Caki2 (cell line): ENCODE results near the gene TPRN. TPM values are rescaled to one million over a fixed set of nuclear protein-coding genes. Genes with fewer than 3 reads are reported as not detected.

Experiments
- DNase-seq: peaks from one replicate; pipeline ENCODE4 v3.0.0-alpha.2; 2015; ENCODE audit warnings: low read depth
- in situ Hi-C: cut with HindIII; loops from 2 replicates; pipeline ENCODE4 v1.10.0; 2016; ENCODE audit warnings: low sequenced_read_pairs, low pct_unique_long_range_greater_than_20kb, mixed read lengths
- total RNA-seq: library from RNA; depleted of rRNA; stranded (reverse); fragments of >200 nt; shearing (Covaris generic); gene quantifications from 2 replicates; pipeline ENCODE4 v1.2.3, GENCODE V29; 2014; ENCODE audit warnings: low replicate concordance

Gene TPRN
- total RNA-seq, 1 experiment from 2014 or later = 15.2 TPM

DNA sequence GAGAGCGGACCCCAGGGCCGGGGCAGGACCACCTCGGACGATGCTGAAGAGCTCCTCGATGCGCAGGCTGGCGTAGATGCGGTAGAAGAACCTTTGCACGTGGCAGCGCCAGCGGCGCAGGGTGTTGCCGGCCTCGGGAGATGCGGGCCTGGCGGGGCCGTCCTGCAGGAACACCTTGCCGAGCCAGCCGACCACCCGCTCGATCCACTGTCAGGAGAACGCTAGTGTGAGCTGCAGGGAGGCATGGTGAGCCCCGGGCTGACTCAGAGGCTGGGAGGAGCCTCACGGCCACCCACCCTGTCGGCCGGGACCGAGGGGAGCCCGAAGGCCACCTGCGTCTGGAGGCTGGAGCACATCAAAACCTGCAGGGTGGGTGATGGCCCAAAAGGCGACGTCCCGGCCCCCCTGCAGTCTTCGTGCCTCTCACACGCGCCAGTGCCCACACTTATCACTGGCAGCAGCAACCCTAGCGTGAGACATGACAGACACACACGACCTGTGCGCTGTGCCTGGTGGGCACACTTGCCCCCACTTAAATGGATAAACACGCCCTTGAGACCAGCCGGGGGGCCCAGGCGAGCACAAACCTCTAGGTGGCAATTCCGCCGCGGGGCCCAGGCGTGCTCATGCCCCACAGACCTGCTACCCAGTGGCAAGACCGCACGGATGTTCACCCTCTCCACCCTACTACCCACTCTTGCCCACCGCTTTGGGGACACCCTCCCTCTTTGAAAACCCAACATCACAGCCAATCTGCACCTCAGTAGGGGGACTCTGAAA is 15.5 kb downstream of the TPRN start:
- DNase-seq = no peak
- in situ Hi-C loops = no loop called here

GRCh38 chr9:137183980-137184595 is 16.5 kb downstream of the TPRN start:
- in situ Hi-C loops = no loop called here
- DNase-seq = no peak

DNA sequence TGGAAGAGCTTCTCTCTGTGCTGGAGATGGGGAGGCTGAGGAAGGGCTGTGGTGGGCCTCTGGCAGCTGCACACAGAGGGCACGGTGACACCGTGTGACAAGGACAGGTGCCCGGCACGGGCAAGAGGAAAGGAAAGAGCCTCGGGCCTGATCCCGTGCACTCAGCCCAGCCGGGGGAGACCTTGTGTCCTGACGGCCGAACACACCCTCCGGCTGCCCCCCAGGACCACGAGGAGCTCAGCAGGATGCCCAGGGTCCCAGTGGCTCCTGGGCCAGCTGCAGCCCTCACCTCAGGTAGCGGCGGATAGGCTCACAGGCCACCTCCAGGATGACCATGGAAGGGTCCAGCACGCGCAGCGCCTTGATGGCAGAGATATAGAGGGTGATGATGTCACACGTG is 17.7 kb downstream of the TPRN start:
- in situ Hi-C loops = no loop called here
- DNase-seq = no peak

GRCh38 chr9:137181680-137182079 is 18.9 kb downstream of the TPRN start:
- DNase-seq = no peak
- in situ Hi-C loops = no loop called here

DNA sequence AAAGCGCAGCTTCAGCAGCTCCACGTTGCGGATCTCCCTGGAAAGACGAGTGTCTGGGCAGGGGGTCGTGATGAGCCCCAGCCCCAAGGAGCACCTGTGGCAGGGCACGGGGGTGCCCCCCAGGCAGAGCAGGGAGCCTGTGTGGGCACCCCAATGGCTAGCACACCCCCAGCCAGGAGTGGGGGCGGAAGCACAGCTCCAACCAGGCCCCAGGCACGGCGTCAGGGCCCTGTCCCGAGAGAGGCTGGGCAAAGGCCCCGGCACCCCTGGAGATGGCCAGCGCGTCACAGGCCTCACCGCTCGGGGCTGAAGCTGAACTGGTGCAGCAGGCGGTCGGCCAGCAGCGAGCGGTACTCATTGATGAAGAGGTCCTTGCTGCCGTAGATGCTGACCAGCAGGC is 20.1 kb downstream of the TPRN start:
- DNase-seq = no peak
- in situ Hi-C loops = no loop called here

DNA sequence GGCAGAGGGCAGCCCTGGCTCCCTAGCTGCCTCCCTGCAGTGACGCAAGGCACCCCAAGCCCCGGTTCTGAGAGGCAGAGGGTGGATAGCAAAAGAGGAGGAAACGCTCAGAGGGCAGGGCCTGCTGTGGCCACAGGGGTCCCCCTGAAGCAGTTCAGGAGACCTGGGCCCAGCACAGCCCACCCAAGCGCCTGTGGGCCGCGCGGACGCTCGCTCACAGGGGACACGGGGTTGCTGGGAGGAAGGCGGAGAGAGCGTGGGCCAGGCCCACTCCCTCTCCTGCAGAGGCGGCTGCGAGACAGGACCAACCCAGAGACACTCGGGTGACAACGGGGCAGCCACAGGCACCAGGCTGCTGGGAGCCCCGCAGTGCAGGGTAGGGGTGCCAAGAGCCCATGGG is 20.8 kb downstream of the TPRN start:
- DNase-seq = no peak
- in situ Hi-C loops = no loop called here

DNA sequence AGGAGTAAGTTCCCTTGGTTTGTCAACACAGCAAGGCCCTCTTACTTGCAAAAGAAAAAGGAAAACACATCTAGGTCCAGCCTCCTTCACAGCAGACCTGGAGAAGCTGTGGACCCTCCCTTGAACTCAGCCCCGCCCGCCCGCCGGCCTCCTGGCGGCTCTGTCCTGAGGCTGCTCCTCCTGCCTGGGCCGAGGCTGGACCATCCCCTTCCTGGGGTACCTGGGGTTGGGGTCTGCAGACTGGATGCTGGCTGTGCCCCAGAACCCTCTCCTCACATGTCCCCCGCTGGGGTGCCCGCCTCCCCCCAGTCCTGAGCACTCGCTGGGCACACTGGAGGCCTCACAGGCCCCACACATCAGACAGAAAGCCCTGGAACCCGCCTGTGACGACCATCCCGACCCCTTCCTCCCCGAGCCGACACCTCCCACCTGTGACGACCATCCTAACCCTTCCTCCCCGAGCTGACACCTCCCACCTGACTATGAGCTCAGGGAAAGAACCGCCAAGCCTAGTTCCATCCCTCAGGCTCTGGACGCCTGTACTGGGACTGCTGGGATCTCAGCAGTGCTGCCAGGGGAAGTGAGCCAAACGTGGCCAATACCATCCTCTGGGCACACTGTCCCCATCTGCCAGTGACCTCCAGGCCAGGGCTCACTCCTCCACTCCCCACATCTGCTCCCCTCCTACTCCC is 21.5 kb downstream of the TPRN start:
- in situ Hi-C loops = no loop called here
- no peak for DNase-seq

DNA sequence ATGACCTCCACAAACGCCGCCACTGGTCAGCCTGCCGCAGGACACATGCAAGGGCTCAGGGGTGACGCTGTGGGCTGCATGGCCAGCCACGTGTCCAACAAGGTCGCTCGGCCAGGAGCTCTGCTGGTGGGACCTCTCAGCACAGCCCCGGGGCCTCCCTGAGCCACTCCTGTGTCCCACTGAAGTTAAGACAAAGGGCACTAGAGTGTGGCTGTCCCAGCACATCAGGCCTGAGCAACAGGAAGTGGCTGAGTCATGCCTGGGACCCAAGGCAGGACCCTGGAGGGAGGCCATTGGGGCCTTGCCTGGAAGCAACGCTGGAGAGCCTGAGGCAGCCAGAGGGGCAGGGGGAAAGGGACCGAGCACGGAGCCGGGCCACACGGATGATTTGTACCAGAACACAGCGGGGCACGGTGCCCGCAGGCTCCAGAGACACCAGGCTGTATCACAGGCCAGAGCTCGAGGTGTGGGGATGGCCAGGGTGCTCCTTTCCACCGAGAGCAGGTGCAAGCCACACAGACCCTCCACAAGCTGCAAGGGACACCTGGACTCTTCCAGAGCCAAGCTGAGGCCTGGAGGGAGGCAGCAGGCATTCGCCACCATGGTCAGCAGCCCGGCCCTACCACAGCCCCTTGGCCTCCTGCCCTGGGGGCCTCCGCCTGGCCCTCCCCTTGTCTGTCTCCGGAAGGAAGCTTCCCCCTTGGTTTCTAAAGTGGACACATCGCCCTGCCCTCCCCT is 22.2 kb downstream of the TPRN start:
- in situ Hi-C loops = no loop called here
- no peak for DNase-seq

- DNase-seq = peak; percentile 28
- in situ Hi-C loops = no loop called here
These were observed 24.0 kb downstream of the TPRN start for GRCh38 chr9:137176302-137177182.

DNA sequence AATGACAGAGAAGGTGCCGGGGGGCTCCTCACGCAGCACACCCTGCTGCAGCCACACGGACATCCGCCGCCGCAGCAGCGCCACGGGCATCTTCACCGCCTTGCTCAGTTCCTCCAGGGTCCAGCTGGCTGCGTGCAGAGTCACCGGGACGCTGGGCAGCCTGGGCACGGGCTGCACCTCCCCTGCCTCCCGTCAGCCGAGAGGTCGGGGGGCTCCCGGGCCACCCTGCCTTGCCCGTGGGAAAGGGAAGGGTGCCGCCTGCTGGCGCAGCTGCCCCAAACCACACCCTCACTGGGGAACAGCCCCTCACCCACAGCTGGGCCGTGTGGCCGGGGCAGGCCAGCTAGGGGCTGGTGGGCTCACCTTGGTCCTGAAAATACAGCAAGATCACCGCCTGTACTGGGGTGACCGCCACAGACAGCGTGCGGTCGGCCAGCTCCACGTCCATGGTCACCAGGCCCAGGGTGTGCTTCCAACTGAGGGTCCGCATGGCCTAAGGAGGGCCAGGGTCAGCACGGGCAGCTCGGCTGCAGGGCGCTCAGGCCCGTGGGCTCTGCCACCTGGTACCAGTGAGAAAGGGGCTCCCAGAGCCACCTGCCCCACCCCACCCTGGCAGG is 25.1 kb downstream of the TPRN start:
- no peak for DNase-seq
- in situ Hi-C loops = no loop called here

GRCh38 chr9:137174722-137175293 is 25.7 kb downstream of the TPRN start:
- in situ Hi-C loops = no loop called here
- DNase-seq = no peak

DNA sequence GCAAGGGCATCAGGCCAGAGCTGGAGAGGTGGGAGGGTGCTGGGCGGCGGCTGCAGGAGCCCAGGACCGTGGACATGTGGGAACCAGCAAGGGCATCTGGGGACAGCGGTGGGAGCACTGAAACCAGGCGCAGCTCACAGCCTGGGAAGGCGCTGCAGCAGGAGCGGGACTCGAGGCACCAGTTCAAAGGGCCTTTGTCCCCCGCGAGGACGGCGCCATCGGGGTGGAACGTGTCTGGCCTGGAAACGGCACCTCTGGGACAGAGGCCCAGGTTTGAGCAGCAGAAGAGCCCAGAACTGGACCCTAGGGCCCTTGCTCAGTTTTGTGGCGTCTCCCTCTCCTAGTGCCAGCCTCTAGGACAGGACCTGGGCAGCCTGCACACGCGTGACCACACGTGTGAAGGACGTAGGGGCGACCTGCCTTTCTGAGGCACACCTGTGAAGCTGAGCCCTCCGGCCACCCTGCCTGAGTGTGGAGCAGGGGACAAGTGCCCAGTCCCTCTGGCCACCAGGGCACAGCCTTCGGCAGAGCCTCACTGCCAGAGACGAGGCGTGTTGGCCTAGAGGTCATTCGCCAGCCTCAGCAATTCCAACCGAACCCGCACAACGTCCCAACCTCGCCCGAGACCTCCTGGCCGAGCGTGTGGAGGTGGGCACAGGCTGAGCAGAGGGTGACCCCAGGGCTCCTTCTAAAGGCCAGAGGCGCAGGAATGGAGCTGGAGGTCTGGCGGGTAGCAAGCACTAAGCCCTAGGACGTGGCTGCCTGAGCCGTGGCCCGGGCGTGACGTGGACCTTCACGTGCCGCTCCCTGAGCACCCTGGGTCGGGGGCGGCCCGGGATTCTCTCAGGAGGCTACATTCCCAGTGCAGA is 26.5 kb downstream of the TPRN start:
- no peak for DNase-seq
- in situ Hi-C loops = no loop called here

GRCh38 chr9:137172901-137173795 is 27.4 kb downstream of the TPRN start:
- DNase-seq = no peak
- in situ Hi-C loops = no loop called here

DNA sequence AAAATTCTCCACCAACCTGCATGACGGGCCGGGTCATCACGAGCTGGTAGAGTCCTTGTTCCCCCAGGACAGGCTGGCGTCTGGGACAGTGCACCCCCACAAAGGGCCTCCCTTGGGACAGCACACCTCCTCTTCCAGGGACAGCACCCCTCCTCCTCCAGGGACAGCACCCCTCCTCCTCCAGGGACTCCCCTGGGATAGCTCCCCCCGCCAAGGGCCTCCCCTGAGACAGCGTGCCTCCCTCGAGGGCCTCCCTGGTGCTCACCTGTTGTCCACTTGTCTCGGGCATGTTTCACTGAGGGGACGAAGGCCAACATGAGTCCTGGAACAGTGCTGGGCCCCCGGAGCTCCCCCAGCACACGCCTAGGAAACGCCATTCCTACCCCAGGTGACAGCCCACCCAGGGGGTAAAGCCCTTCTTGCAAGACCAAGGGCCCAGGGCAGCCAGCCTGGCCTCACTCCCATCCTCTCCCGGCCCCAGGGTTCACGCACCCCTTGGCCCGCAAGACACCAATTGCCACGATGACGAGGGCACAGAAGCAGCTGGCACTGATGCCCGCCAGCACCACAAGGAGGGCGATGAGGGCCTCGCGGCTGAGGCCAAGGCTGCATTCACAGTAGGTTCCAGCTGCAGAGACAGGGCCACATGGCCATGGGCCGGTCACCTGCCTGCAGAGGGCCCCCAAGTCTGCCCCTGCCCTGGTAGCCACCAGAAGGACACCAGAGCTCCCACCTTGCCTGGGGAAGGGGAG is 29.2 kb downstream of the TPRN start:
- no peak for DNase-seq
- in situ Hi-C loops = no loop called here
